GM19351 (cell line): ENCODE measurements around the gene RNF152.
"Not testable (repeated sequence)": the region's sequence is repeated elsewhere in the genome, so short reads cannot be mapped to it uniquely, and the experiment has no call there.

Experiments used
- ATAC-seq: cut with Tn5 transposase; IDR thresholded peaks from one replicate; pipeline ENCODE4 v1.9.1; 2021; ENCODE audit warnings: mild to moderate bottlenecking, moderate library complexity; ENCODE audit not compliant: unreplicated experiment

RNF152 gene

DNA sequence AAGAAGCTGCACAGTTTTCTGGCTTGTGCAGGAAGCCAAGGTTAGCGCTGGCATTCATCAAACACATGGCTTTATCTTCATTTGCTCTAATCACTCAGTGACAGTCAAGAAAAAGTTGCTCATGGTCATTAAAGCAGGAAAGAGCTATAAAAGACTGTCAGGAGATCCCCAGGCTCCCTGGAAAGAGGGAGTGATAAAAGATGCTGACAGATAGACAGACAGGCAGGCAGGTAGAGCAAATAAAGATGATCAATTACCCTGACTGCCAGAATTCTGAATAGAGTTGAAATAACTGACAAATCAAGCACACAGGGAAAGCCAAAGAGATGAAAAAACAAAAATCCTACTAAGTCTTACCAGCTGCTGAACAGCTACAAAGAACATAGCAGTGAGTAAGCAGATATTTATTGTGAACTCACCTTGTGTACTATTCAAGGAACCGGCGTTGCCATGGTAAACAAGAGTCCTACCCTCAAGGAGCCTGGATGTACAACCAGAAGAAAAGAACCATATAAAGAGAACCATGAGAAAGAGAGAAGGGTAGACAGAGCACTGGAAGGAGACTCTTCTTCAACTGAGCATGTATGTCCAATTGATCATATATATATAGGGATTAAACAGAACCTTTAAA, 68.0 kb downstream of the RNF152 start:
- ATAC-seq = no peak

DNA sequence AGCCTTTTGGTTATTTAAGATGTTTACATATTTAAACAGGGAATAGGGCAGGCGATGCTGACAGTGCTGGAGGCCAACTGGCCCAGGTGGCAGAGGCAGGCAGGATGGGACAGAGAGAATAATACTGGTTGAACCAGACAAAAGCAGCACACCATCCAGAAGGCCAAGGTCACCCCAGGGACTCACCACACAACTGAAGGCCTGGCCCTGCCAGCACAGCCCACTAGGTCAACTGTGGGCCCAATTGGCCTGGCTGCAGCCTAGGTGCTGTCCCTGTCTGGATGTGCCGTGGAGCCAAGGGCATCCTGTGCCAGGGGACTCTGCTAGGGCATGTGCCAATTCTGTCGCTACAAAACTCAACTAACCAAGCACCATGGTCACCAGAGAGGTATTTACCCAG, 69.2 kb downstream of the RNF152 start:
- ATAC-seq = no peak

GRCh38 chr18:61822879-61823278, 69.9 kb downstream of the RNF152 start:
- no peak for ATAC-seq

GRCh38 chr18:61821748-61822147, 71.1 kb downstream of the RNF152 start:
- no peak for ATAC-seq

- ATAC-seq = no peak
Measured at GRCh38 chr18:61820882-61821281, 71.9 kb downstream of the RNF152 start.

GRCh38 chr18:61817086-61817485, 75.7 kb downstream of the RNF152 start:
- ATAC-seq = no peak

- no peak for ATAC-seq
Measured at GRCh38 chr18:61815885-61816470, 76.8 kb downstream of the RNF152 start.

GRCh38 chr18:61808286-61808685, 84.5 kb downstream of the RNF152 start:
- no peak for ATAC-seq

DNA sequence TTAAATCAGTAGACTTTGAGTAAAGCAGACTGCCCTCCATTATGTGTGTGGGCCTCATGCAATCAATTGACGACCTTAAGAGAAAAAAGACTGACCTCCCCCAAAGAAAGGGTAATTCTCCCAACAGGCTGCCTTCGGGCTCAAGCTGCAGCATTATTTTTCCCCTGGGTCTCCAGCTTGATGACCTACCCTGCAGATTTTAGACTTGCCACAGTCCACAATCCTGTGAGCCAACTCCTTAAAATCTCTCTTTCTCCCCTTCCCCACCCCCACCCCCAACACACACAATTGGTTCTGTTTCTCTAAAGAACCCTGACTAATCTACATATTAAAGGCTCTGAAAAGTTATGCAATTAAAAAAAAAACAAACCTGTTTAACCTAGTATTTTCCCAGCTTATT, 89.4 kb downstream of the RNF152 start:
- ATAC-seq = no peak

GRCh38 chr18:61797696-61798590, 94.9 kb downstream of the RNF152 start:
- ATAC-seq = no peak

DNA sequence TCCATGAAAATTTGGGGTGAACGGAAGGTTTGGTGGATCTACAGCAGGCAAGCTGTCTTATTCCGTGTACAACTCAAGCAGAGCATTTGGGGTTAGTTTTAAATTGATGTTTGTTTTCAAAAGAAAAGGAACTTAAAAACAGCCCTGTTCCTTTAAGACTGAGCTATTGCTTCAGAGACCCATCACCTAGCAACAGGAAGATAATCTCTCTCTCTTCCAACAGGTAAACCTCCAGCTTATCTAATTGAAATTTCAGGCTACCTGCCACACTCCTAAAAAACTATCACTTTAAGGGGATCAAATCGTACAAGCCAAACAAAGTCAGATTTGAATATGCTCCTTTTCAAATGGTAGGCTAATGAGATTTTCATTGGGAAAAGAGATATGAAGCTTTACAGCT, 101.8 kb downstream of the RNF152 start:
- ATAC-seq = no peak

DNA sequence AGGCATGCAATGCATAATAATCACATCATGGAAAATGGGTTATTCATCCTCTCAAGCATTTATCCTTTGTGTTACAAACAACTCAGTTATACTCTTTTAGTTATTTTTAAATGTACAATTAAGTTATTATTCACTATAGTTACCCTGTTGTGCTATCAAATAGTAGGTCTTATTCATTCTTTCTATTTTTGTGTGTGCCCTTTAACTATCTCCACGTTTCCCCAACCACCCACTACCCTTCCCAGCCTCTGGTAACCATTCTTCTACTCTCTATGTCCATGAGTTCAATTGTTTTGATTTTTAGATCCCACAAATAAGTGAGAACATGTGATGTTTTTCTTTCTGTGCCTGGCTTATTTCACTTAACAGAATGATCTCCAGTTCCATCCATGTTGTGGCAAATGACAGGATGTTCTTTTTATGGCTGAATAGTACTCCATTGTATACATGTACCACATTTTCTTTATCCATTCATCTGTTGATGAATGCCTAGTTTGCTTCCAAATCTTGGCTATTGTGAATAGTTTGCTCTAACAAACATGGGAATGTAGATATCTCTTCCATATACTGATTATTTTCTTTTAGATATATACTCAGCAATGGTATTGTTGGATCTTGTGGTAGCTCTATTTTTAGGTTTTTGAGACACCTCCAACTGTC, 105.7 kb downstream of the RNF152 start:
- ATAC-seq = not testable (repeated sequence)

DNA sequence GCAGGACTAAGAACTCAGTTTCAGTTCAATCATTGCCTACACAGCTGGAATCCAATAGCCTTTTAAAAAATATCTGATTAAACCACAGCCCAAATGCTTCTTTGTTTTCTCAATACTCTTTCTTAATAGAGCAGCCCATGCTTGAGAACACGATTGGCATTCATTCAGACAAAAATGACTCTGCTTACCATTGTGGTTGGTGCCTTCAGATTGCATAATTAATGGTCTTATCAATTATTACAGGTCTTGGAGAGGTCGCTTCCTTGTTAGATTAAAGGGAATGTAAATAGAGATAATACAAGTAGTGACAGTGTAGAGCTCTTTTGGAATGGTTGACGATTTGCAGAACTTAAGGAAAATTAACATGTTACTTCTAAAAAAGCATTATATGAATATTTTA, 107.2 kb downstream of the RNF152 start:
- ATAC-seq = no peak

- no peak for ATAC-seq
Measured at GRCh38 chr18:61784834-61785233, 108.0 kb downstream of the RNF152 start.

- ATAC-seq = no peak
Measured at GRCh38 chr18:61782545-61782944, 110.3 kb downstream of the RNF152 start.

- not testable (repeated sequence) for ATAC-seq
Measured at GRCh38 chr18:61776201-61776600, 116.6 kb downstream of the RNF152 start.

DNA sequence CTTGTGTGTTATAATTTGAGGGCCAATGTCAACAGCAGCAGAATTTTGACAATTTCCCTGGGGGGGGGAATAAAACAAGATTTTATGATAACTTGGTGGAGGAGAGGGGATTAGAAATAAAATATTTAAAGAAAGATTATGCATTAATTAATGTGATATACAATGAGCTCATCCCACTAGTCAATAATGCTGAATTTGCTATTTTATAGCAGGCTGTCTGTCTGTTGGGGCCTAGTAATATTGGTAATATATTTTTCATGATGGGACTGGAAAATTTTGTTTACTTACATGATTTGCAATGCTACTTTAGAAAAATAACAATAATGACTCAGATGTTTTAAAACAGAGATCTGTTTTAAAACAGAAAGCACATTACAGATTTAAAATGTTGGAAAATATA, 118.0 kb downstream of the RNF152 start:
- ATAC-seq = no peak

DNA sequence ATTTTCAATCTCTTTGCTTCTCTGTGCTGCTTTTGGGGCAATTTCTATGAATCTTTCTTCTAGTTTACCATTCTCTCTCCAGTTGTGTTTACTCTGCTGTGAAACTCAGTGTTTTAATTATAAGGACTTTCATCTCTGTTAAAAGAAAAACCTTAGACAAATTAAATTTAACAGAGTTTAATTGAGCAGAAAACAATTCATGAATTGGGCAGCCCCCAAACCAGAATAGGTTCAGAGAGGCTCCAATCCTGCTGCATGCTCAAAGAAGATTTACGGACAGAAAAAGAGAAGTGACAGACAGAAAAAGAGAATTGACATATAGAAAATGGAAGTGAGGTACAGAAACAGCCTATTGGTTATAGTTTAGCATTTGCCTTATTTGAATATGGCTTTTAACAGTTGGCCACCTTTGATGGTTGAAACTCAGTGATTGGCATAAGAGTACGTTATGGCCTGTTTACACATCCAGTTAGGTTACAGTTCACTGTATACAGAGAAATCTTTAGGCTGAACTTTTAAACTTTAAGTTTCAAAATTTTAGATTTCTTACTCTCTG, 120.4 kb downstream of the RNF152 start:
- no peak for ATAC-seq

DNA sequence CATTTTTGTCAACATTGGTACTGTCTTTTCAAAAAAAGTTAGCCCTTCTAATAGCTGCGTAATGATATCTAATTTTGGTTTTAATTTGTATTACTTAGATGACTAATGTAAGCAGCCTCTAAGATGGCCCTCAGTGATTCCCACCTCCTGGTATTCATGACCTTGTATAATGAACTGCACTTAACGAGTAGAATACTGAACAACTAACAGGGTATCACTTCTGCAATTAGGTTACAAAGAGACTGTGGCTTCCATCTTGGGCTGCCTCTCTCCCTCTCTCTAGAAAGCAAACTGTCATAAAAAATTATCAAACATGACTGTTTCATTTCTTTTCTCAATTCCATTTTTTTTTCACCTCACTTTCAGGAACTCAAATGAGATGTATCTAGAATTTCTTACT, 120.9 kb downstream of the RNF152 start:
- peak; percentile 60 for ATAC-seq

DNA sequence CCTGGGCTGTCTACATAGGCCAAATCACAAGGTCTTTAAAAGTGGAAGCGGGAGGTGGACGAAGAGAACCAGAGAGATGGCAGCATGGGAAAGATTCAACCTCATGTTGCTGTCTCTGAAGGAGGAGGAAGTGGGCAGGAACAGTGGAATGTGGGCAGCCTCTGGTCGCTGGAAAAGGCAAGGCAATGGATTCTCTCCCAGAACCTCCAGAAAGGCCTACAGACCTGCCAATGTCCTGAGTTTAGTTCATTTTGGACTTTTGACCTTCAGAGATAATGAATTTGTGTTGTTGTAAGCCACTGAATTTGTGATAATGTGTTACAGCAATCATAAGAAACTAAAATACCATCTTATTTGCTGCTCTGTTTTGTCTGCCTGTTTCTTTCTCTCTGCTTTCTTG, 122.5 kb downstream of the RNF152 start:
- no peak for ATAC-seq

- no peak for ATAC-seq
Measured at GRCh38 chr18:61766266-61766884, 126.4 kb downstream of the RNF152 start.
